Middle frontal gyrus (tissue), 1 donor: ENCODE data around the gene SEMA5A.

Experiments
- DNase-seq: peaks from one replicate; pipeline ENCODE4 v3.0.0-alpha.2; 2015; ENCODE audit warnings: low spot score; ENCODE audit errors: extremely low spot score

Gene SEMA5A

DNA sequence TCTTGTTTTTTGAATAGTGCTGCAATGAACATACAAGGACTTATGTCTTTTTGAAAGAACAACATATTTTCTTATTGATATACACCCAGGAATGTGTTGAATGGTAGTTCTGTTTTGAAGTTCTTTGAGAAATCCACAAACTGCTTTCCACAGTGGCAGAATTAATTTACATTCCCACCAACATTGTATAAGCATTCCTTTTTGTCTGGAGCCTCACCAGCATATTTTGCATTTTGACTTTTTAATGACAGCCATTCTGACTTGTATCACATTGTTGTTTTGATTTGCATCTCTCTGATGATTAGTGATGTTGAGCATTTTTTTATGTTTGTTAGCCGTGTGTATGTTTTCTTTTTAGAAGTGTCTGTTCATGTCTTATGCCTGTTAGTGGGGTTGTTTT, 524.9 kb downstream of the SEMA5A start:
- DNase-seq, result no peak

- no peak for DNase-seq
Measured at GRCh38 chr5:9015937-9016270, 530.0 kb downstream of the SEMA5A start.

DNA sequence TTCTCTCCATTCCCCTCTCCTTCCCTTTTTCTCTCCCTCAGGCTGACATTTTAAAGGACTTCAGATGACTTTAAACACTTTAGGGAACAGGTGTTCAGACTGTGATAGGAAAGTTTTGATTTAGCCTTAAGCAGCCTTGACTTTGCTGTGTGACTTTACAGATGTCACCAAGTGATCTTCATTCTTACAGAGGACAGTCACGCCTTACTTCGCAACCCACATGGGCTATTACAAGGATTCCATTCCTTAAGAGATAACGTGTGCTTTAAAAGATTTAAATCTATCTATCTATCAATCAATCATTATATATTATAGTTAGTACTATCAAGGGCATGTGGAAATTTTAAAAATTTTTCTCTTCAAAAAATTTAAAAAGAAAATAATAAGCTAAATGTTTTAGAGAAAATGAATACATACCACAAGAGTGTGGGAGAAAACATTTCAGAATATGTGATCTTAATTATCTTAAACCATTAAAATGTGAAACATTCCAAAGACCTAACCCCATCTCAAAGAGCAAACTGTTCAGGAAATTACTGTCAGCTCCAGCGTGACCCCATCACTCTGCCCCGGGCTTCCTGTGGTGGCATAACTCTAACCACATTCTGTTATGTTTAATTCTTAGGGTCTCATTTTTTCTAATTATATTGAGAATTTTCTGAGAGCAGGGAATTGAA, 530.5 kb downstream of the SEMA5A start:
- DNase-seq, result no peak

DNA sequence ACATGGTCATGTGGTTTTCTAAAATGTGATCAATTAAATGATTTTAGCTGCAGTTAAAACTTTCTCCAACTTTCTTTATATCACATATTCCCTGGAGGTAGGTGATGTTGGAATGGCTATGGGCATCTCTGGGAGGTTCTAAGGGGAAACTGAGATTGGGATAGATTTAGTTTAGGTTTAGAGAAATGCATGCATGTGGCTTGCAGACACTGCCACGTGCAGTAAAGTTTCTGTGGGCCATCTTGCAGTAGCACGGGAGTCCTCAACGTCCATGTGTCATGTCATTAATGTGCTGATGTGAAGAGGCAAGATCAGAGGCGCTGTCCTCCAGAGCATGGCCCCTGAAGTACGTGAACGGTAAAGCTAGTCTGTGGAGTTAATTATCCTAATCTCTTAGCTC, 532.7 kb downstream of the SEMA5A start:
- no peak for DNase-seq

DNA sequence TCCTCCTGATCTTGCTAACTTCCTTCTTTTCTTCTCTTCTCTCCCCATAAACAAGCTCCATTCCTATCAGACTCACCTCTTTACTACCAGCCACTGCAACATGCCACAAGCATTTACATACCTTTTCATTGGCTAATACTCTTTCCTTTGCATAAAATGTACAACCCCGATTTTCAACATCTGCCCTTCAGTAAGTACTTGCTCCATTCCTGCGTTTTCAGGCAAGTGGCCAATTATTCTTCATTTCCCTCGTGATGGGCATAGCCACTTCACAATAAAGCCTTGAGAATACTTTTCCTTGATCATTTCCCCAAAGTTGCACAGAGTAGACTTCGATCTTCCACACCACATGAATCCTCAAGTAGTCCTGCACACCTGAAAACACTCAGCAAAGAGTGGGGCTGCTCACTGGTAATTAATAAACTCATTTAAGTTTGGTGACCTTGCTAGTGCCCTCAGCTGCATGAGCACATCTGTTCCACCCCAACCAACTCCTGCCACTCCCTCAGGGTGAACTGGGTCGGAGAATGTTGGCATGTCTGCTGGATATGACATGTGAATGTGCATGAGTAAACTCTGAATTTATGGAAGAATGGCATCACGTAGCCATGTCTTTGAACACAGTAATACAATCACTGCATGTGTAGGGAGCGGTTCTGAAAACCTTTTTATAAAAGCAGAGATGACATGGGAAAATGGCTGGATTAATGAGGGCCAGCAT, 535.8 kb downstream of the SEMA5A start:
- DNase-seq, result no peak

DNA sequence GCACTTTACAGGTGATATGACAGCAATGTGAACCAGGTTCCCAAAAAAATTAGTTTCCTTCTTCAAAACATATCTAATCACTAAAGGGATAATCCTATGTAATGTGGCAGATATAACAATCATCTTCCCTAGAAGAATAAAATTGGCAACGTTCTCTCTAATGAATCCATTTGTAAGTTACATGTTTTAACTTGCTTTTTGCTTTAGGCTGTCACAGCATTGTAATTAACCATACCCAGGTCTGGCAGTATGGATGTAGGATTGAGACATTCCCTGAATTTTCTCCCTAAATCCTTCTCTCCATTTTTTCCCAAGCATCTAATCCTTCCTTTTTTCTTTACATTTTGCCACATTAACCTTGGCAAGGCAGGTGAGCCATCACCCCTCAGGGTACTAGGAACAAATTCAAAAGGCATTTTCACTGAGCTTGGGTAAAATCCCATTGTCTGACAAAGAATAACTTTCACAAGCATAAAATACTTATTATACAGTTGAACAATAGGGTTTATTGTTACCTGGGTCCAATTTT, 548.3 kb downstream of the SEMA5A start:
- no peak for DNase-seq

GRCh38 chr5:8993031-8993430, 552.8 kb downstream of the SEMA5A start:
- DNase-seq, result no peak
